Cardiac septum (tissue), 1 donor: ENCODE results near the gene AKAP17A. TPM values are rescaled to one million over a fixed set of nuclear protein-coding genes. Genes with fewer than 3 reads are reported as not detected.
"Not testable (repeated sequence)": the region's sequence is repeated elsewhere in the genome, so short reads cannot be mapped to it uniquely, and the experiment has no call there.

Experiments used
- DNase-seq: peaks from one replicate; pipeline ENCODE4 v3.0.0-alpha.2; 2020; ENCODE audit warnings: low spot score
- intact Hi-C: fragments of 100-400 bp; cut with DNase I; formaldehyde crosslinking; loops from one replicate; pipeline ENCODE4 v1.14.0; 2022
- total RNA-seq: library from RNA; stranded (reverse); fragmentation: NEBNext Ultra II Directional; extraction: Animal tissue kit (Norgen Biotek cat#: 25700); gene quantifications from one replicate; pipeline ENCODE4 v1.2.1, GENCODE V29; 2021
- donor health status: DM: no; HTN: no; CAD: no.

The AKAP17A gene
- total RNA-seq, 1 donor from 2014 or later = 19.9 TPM

GRCh38 chrX:1600406-1601050 is 9.1 kb downstream of the AKAP17A start:
- no peak for DNase-seq
- intact Hi-C loops = no loop called here

GRCh38 chrX:1601051-1601767 is 9.8 kb downstream of the AKAP17A start:
- intact Hi-C loops = no loop called here
- DNase-seq = no peak

DNA sequence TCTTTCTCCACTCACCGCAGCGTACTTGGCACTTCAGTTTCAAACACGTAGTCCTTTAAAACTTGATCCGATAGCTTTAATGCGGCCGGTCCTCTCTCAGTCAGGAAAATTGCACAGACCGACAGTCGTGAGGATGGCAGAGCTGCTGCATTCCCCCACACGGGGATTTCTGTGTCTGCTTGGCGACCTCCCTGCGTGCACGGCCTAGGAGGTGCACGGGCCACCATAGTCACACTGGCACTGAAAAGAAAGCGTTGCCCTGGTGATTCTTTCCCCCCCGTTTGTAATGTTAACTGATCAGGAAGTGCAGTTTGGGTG is 10.3 kb downstream of the AKAP17A start:
- intact Hi-C loops = no loop called here
- DNase-seq = no peak

DNA sequence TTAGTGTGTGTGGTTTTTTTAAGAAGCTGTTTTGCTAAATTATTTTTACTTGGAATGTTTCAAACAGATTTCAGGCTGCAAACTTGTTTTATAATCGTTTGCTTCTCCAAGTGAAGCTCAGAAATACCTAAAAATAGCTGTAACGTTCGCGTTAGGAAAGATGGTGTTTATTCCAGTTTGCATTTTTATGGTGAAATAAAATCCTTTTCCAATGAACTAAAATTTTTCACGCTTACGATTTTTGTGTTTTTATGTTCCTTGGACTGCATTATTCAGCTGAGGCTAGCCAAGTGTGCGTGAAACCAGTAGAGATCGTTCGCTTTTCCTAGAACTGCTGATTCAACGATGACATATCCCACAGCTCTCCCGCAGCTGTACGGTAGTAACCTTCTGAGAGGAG is 10.9 kb downstream of the AKAP17A start:
- intact Hi-C loops = no loop called here
- DNase-seq = no peak

DNA sequence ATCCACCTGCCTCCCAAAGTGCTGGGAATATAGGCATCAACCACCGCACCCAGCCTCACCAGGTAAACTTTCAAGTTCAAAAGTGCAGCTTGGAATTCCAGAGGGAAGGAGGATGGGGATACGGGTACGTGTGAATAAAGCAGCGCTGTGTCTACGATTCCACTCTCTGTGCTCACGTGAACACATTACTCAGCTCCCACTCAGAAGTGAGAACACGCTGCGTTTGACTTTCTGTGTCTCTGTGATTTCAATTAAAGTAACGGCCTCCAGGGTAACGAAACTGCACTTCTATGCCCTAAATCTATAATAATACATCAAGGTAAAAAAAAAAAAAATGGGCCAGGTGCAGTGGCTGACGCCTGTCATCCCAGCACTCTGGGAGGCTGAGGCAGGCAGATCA is 15.1 kb downstream of the AKAP17A start:
- intact Hi-C loops = no loop called here
- DNase-seq = no peak

- DNase-seq = no peak
- intact Hi-C loops = no loop called here
Observed at GRCh38 chrX:1609311-1609710, 17.9 kb downstream of the AKAP17A start.

- intact Hi-C loops = no loop called here
- no peak for DNase-seq
Observed at GRCh38 chrX:1609762-1610161, 18.4 kb downstream of the AKAP17A start.

DNA sequence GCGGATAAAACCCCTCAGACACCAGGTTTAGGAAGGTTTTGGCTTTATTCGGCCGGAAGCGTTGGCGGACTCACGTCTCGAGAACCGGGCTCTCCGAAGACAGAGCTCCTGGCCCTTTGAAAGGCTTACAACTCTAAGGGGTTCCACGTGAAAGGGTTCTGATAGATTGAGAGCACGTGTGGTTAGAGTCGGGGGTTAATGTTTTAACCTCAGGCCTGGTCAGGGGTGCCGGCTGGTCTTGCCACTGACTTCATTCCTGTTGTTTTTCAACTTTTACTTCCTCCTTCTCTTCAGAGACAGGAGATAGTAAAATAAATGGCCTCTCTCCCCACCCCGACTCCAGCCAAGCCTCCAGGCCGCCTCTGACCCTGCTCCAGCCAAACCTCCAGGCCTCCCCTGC is 18.8 kb downstream of the AKAP17A start:
- no peak for DNase-seq
- intact Hi-C loops = no loop called here

DNA sequence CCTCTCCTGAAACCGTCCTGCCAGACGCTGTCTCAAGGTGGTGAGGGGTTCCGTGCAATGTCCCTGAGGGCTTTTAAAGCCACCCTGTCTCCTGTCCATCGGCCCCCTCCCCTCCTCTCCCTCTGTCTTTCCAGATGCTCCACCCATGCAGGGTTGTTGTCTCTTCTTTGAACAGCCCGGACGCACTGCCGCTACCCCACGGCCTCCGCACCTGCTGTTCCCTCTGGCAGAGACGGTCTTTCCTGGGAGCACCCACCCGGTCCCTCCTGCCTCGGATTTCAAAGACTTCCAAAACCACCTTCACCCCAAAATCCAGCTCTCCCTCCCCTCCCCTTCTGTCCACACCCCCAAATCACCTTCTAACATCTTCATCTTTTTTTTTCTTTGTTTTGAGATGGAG is 19.3 kb downstream of the AKAP17A start:
- intact Hi-C loops = no loop called here
- no peak for DNase-seq

DNA sequence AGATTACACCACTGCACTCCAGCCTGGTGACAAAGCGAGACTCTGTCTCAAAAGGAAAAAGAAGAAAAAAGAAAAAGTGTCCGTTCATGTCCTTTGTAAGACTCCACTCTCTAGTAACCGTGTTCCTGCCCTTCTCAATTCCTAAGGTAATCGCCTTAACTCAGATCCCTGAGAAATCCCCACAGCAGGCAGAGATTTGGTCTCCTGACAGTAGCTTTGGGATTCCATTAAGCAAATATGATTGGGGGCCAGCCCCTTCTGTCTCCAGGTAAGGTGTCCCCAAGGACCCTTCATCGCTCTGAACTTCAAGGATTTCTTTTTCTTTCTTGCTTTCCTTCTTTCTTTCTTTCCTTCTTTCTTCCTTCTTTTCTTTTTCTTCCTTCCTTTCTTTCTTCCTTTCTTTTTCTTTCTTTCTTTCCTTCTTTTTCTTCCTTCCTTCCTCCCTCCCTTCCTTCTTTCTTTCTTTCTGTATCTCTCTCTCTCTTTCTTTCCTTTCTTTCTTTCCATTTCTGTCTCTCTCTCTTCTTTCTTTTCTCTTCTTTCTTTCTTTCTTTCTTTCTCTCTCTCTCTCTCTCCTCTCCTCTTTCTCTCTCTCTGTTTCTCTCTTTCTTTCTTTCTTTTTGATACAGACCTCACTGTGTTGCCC is 21.4 kb downstream of the AKAP17A start:
- no peak for DNase-seq
- intact Hi-C loops = no loop called here

DNA sequence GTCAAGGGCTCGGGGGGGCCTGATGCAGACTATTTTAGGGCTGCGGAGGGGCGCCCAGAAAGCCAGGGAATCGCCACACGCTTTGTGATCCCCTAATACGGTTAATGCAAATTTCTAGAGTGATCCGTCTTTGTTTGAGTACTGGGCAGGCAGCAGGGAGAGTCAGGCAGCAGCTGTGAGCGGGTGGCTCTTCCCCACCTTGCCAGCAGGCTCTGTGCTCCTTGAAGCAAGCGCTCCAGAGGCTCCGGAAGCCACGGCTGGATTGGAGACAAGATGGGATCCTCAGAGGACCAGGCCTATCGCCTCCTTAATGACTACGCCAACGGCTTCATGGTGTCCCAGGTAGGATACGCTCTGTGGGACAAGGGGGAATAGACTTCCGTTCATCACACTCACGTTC is 23.5 kb downstream of the AKAP17A start, which contains the start of gene ASMT:
Gene ASMT (plus strand): TSS at position 133 of the 400 bp plus-strand sequence. CDS start 141 bp downstream, at position 274.
- DNase-seq = no peak
- intact Hi-C loops = no loop called here

GRCh38 chrX:1618689-1619088 is 27.3 kb downstream of the AKAP17A start:
- intact Hi-C loops = no loop called here
- DNase-seq = no peak

DNA sequence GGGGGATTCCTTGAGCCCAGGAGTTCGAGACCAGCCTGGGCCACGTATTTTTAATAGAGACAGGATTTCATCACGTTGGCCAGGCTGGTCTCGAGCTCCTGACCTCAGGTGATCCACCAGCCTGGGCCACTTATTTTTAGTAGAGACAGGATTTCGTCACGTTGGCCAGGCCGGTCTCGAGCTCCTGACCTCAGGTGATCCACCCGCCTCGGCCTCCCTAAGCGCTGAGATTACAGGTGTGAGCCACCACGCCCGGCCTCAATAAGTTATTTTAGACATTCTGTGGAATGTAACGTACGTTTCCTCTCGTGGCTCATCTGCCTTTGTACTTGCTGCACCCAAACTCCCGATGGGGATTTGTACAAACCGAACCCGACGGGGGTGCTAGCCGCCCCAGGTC is 32.3 kb downstream of the AKAP17A start:
- intact Hi-C loops = no loop called here
- no peak for DNase-seq

- DNase-seq, intact Hi-C loops: not testable (repeated sequence)
Observed at GRCh38 chrX:1624158-1624860, 32.9 kb downstream of the AKAP17A start.

DNA sequence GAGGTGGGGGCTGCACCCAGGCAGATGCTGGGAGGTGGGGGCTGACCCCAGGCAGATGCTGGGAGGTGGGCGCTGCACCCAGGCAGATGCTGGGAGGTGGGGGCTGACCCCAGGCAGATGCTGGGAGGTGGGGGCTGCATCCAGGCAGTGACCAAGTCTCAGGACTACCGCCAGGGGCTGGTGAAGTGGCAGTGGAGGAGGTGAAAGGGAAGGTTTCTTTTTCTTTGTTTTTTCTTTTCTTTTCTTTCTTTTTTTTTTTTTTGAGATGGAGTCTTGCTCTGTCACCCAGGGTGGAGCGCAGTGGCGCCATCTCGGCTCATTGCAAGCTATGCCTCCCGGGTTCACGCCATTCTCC is 33.4 kb downstream of the AKAP17A start:
- intact Hi-C loops, DNase-seq: not testable (repeated sequence)

GRCh38 chrX:1629244-1629643 is 37.8 kb downstream of the AKAP17A start:
- no peak for DNase-seq

DNA sequence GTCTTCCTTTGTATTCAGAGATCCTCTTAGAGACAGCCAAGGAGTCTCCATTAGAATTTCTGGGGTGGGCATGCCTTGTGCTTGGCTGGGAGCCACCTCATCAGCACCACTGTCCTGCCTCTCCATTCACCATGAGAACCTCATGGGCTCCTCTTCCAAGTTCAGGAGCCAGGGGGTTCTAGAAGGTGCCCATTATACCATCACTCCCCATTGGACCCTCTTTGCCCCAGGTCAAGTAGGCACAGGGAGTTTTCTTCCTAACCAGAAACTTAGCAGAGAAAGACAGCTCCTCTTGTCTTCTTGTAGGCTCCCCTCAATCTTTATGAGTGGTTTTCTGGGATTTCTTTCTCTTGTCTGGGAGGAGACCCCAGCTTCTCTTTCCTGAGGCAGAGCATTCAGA is 54.6 kb downstream of the AKAP17A start:
- intact Hi-C loops = no loop called here
- DNase-seq = no peak

More at GRCh38 chrX:1629244-1629643, 37.8 kb downstream of the AKAP17A start:
- intact Hi-C loops = no loop called here

GRCh38 chrX:1649621-1650020 is 58.2 kb downstream of the AKAP17A start:
- intact Hi-C loops = no loop called here
- no peak for DNase-seq
